K562 (cell line): ENCODE results near the gene MATR3. TPM values are rescaled to one million over a fixed set of nuclear protein-coding genes. Genes with fewer than 3 reads are reported as not detected.

Experiments used
- CBX5 ChIP-seq: IDR thresholded peaks from 2 replicates; pipeline ENCODE4 v1.6.1; 2014; ENCODE audit warnings: low read depth, borderline replicate concordance
- E4F1 ChIP-seq: fragments of 250-450 bp; sonication (Bioruptor Pico); IDR thresholded peaks from 2 replicates; pipeline ENCODE4 v1.5.0; 2021; ENCODE audit warnings: mild to moderate bottlenecking, borderline replicate concordance
- MLLT1 ChIP-seq, 2 experiments: fragments of 450-650 bp; IDR thresholded peaks; 2 replicates each; pipeline ENCODE4 v1.6.1; 2016
- PHTF2 ChIP-seq: fragments of 250-450 bp; sonication (Bioruptor Pico); IDR thresholded peaks from 2 replicates; pipeline ENCODE4 v1.5.0; 2021; ENCODE audit warnings: mild to moderate bottlenecking
- RB1 ChIP-seq: fragments of 450-650 bp; IDR thresholded peaks from 2 replicates; pipeline ENCODE4 v1.6.1; 2017; ENCODE audit warnings: low read depth, mild to moderate bottlenecking
- RREB1 ChIP-seq: fragments of 250-450 bp; sonication (Bioruptor Pico); IDR thresholded peaks from 2 replicates; pipeline ENCODE4 v1.4.0; 2020
- SPI1 ChIP-seq: IDR thresholded peaks from 2 replicates; pipeline ENCODE4 v1.6.1; 2011; ENCODE audit warnings: low read depth, low read length, control low read depth, borderline replicate concordance
- TEAD4 ChIP-seq, 2 experiments: sonication (generic) in 1 of 2; formaldehyde crosslinking in 1 of 2; IDR thresholded peaks; 2 replicates each; pipeline versions ENCODE4 v1.6.1 to v1.8.0; 2012 to 2022; ENCODE audit warnings: borderline replicate concordance in 1 of 2, inconsistent platforms in 1 of 2, low read length in 1 of 2, mild to moderate bottlenecking in 1 of 2, missing genetic modification reagents in 1 of 2
- ZBTB5 ChIP-seq: fragments of 450-650 bp; IDR thresholded peaks from 2 replicates; pipeline ENCODE4 v1.6.1; 2017; ENCODE audit warnings: antibody characterized with exemption
- ZHX1 ChIP-seq: fragments of 150-350 bp; conservative IDR thresholded peaks from 2 replicates; pipeline ENCODE4 v1.6.1; 2014; ENCODE audit warnings: low read length
- ZKSCAN1 ChIP-seq: fragments of 150-350 bp; IDR thresholded peaks from 2 replicates; pipeline ENCODE4 v1.6.1; 2016; ENCODE audit warnings: low read depth, low read length
- polyA plus RNA-seq, 8 experiments: library from polyadenylated mRNA; depleted of rRNA in 4 of 8; stranded (reverse) in 5 of 8; unstranded in 3 of 8; fragments of >200 nt; fragmentation: Nextera tagmentation in 2 of 8; fragmentation: Illumina TruSeq in 1 of 8; extraction: Ambion mirVana in 2 of 8; extraction: Trizol in 1 of 8; gene quantifications; 2 replicates each; pipeline versions ENCODE4 v1.2.1 to v1.2.3, GENCODE V29; 2011 to 2014; ENCODE audit warnings: inconsistent platforms in 1 of 8, missing spikeins in 1 of 8
- total RNA-seq, 7 experiments: library from RNA; depleted of rRNA in 6 of 7; stranded (reverse); fragments of >200 nt in 6 of 7; fragmentation: Illumina TruSeq in 2 of 7; extraction: Trizol in 2 of 7; gene quantifications; 2 replicates each; pipeline versions ENCODE4 v1.2.1 to v1.2.3, GENCODE V29; 2011 to 2021; ENCODE audit warnings: low replicate concordance in 1 of 7

MATR3 gene
- total and polyA plus RNA-seq, 9 of the 15 experiments (the other 6 are each of a cell fraction or from before 2014, with no cell fraction given): 150 to 425 (median 263) TPM

GRCh38 chr5:139293507-139294373, at the start of gene MATR3 (continued):
- TF ChIP-seq E4F1 (no peak), SPI1 (no peak), ZKSCAN1 (peak; percentile 10; the same call in 1 of the 2 replicates), ZHX1 (no peak; the same call in 1 of the 2 replicates), RB1 (peak; percentile 86), MLLT1 (IDR thresholded peaks at IDR 0.05) (peak in 1 of 2 experiments; percentile 69; a peak in 2 of 4 replicates), RREB1 (CRISPR knock-in tag) (no peak), CBX5 (no peak), ZBTB5 (no peak), PHTF2 (no peak), TEAD4 (IDR thresholded peaks at IDR 0.05; ENCODE audit: low read length) (peak; percentile 56; the same call in 1 of the 2 replicates), TEAD4 (CRISPR knock-in tag; IDR thresholded peaks at IDR 0.05; ENCODE audit: borderline replicate concordance) (no peak)
